HG02642 (cell line): Measurements from ENCODE around the gene CARMIL1.
"Not testable (repeated sequence)": the region's sequence is repeated elsewhere in the genome, so short reads cannot be mapped to it uniquely, and the experiment has no call there.

Experiments used
- ATAC-seq: cut with Tn5 transposase; IDR thresholded peaks from one replicate; pipeline ENCODE4 v1.9.1; 2021; ENCODE audit warnings: mild to moderate bottlenecking; ENCODE audit not compliant: unreplicated experiment, poor library complexity

The CARMIL1 gene

DNA sequence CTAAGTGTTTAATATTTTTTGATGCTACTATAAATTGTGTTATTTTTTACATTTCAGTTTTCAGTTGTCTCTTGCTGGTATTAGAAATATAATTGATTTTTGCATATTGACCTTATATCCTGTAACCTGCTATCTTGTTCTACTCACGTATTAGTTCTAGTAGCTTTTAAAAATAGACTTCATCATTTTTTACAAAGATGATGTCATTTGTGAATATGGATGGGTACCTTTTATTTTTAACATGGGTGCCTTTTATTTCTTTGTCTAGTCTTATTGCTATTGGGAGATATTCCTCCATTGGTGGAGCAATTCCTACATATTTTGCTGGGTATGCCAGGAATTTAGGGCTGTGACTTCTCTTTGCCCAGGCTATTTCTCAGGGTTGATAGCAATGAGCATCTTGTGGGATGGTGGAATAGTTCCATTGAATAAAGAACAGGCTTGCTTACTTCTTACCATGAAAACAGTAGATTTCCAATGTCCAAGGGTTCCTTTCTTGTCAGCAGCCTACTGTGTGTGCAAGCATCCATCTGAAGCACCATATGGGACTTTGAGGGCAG lies 149.7 kb downstream of the CARMIL1 start:
- ATAC-seq = no peak

DNA sequence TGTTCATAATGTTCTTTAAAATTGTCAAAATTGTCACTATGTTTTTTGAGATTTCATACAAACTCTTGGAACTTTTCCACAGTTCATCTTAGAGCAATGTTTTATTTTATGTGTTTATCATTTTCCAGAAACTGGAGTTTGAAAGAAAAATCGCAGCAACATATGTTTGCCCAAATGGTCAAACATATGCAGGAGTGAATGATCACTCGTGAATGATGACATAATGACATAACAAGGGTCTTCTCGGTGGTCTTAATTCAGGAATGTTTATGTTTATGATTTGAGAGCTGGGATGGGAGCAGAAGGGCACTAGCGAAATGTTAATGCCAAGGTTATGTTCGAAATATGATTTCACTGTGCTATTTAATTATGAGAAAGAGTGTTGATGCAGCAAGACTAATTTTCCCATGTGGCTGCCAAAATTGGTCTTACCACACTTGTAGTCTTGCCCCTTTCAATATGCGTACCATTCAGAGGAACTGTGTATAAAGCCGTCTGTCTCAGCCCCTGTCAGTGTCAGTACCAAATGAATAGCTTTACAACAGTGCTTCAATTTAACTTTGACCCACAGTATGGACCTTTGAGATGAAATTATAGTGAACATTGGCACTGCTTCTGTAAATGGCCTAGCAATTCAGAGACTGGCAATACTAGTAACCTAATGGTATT lies 152.3 kb downstream of the CARMIL1 start:
- no peak for ATAC-seq

- no peak for ATAC-seq
These were observed 152.8 kb downstream of the CARMIL1 start for GRCh38 chr6:25431975-25432307.

GRCh38 chr6:25434921-25435320 lies 155.7 kb downstream of the CARMIL1 start:
- ATAC-seq = no peak

GRCh38 chr6:25435416-25435985 lies 156.3 kb downstream of the CARMIL1 start:
- ATAC-seq = no peak

- no peak for ATAC-seq
These were observed 157.6 kb downstream of the CARMIL1 start for GRCh38 chr6:25436760-25437159.

DNA sequence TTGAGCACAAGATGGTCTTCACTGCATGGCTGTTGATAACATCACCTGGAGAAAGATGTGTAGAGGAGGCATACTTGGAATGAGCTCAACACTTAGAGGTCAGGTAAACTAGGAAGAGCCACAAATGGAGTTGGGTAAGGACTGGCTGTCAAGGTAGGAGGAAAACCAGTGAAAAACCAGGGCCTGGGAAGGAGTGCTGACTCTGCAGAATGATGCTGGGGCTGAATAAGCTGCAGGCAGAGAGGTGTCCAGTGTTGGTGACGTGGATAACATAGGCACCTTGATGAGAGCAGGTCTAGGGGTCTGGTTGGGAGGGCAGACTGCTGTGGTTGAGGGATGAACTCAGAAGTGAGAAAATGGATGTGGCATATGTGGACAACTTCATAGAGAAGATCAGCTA lies 160.2 kb downstream of the CARMIL1 start:
- no peak for ATAC-seq

DNA sequence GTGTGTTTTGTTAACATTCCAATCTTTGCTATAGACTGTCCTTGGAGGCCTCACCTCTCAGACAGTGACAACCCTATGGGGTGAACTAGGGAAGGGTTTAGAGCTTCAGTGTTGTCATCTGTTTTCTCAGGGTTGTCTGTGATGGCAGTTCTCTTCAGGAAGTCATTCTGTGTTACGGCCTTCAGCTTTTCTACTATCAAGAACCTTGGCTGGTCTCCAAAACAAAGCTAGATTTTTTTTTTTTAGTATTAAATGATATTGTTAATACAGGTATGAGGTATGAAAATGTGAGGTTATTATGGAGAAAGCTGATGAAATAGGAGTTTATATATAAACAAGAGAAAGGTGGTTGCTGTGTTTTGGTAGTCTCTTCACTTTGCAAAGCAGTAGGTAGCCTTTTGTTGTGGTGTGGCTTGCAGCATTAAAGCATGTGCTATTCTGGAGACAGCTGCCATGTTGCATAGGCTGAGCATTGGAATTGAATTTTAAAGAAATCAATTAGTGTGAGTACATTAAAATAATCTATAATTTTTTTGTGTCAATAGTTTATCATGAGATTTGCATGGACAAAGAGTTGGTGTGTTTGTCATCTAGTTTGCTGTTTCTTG lies 162.6 kb downstream of the CARMIL1 start:
- no peak for ATAC-seq

DNA sequence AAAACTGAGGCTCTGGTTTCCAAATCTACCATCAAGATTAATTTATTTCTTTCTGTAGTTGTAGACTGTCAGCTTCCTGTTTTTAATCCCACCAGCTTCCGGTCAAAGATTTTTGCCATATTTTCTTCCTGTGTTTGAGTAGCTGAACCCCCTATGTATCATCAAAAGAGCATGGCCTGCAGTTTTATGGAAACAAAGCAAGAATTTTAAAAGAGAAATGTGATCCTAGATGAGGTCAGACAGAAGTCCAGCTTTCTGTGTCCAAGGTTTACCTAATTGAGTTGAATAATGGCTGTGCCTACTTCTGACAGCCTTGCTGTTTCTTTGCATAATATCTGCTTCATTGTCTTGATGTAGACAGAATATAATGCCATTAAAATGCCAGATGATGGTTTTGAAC lies 163.7 kb downstream of the CARMIL1 start:
- no peak for ATAC-seq

- not testable (repeated sequence) for ATAC-seq
These were observed 165.3 kb downstream of the CARMIL1 start for GRCh38 chr6:25444521-25444920.

DNA sequence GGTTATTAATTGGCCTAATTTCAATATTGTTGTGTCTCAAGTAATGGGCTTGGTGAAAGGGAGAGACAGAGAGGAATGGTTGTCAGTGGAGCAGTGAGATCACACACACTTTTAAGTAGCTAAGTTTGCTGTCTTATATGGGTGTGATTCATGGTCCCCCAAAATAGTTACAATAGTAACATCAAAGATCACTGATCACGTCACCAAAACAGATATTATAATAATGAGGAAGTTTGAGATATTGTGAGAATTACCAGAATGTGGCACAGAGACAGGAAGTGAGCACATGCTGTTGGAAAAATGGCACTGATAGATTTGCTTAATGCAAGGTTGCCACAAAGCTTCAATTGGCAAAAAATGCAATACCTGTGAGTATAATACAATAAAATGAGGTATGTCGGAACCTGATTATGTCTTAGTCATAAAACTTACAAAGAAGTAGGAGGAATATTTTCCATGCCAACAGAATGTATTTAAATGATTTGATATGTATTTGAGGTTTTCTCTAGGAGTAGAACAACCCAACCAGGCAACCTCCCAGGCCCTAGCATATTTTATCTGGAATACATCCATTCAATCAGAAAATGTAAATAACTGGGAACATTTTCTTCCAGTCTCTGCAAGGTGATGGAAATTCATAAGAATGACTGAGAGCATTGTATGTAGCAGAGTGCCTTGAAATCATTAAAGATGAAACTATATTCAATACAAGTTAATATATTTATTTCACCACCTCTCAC lies 167.8 kb downstream of the CARMIL1 start:
- no peak for ATAC-seq

DNA sequence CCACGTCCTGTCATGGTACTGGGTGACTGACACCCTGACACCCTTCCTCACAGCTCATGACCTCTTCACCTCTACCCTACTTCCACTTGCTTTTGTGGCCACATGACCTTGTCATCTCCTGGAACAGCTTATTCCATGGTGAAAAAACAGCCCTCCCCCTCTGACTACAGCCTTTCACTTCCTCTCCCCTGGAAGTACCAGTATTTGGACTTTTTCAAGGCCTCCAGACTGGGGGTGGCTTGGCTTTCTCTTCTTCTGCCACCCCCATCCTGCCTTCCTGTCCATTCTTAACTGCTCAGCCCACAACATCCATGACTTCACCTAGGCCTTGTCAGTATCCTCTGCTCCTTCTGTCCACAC lies 168.4 kb downstream of the CARMIL1 start:
- no peak for ATAC-seq

DNA sequence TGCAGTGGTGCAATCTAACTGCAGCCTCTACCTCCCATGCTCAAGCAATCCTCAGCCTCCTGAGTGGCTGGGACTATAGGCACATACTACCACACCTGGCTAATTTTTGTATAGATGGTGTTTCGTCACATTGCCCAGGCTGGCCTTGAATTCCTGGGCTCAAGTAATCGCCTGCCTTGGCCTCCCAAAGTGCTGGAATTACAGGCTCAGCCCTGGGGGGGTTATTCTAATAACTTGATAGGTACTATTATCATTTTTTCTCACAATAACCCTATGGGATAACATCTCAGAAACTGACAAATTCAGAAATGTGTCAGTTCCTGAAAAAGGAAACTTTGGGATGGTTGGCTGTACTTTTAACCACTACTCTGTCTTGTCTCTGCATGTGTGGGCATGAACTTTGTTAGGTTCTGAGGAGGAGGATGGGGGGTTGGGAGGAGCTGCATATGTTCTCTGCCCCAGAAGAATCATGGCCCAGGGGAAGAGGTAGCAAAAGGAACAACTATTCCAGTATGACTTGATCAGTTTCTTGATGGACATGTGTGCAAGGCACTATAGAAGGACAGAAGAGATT lies 169.9 kb downstream of the CARMIL1 start:
- ATAC-seq = no peak

GRCh38 chr6:25449774-25450173 lies 170.6 kb downstream of the CARMIL1 start:
- no peak for ATAC-seq

- no peak for ATAC-seq
These were observed 171.5 kb downstream of the CARMIL1 start for GRCh38 chr6:25450469-25451198.

- ATAC-seq = no peak
These were observed 172.9 kb downstream of the CARMIL1 start for GRCh38 chr6:25452031-25452430.

DNA sequence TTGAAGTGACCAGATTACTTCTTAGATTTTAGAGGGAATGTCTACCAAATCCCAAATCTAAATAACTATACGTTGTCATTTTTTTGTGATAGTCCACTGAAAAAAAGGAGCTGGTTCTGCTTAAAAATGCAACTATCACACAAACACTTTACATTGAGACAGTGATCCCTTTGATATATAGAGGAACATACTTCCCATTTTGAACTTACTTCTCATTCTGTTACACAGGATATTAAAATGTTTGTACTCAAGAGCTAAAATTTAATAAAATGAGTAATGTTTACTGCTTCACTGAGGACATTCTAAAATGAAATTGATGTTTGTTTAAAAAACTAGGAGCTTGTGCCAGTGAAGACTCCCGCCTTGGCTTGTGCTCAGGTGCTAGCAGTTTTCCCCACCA lies 174.1 kb downstream of the CARMIL1 start:
- no peak for ATAC-seq

- ATAC-seq = no peak
These were observed 175.0 kb downstream of the CARMIL1 start for GRCh38 chr6:25454136-25454535.

DNA sequence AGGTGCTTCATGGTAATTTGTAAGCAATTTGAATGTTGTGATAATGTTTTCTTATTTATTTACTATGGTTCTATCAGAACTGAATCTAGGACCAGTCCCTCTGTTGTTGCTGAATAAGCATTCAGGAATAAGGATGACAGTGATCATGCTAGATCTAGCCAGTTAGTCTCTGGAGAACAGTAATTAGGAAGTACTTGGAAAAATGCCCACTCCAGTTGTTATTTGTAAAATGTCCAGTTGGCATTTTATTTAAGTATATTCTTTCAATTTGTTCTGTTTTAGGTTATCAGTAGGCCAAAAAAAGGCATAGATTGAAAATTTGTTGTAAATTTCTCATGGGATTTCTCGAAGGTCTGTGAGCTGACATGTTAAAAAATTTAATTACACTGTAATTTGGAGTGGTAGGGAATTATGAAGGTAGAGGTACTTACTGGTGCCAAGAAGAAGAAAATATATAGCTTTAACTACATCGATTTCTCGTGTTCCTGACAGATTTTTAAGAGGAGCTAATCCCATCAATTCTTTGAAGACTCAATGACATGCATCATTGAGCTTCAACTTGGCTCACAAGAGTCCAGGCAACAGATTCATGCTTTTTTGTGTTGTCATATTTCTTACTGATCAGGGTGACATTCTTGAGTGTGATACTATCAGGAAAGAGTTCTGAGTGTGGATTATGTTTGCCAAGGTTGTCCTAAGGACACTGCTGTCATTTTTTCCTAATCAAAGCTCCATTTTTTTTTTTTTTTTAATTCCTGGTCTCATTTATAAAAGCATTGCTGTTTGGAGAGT lies 177.3 kb downstream of the CARMIL1 start:
- ATAC-seq = no peak
